Inferior parietal cortex (tissue), 1 donor: ENCODE data around the gene SEL1L2.
A peak's percentile ranks its signal among the peaks of the same experiment; 100 is the strongest.
"Not testable (repeated sequence)": the region's sequence is repeated elsewhere in the genome, so short reads cannot be mapped to it uniquely, and the experiment has no call there.

ENCODE experiments used
- DNase-seq: peaks from one replicate; pipeline ENCODE4 v3.0.0-alpha.2; 2016; ENCODE audit errors: extremely low spot score

The SEL1L2 gene, protein sequence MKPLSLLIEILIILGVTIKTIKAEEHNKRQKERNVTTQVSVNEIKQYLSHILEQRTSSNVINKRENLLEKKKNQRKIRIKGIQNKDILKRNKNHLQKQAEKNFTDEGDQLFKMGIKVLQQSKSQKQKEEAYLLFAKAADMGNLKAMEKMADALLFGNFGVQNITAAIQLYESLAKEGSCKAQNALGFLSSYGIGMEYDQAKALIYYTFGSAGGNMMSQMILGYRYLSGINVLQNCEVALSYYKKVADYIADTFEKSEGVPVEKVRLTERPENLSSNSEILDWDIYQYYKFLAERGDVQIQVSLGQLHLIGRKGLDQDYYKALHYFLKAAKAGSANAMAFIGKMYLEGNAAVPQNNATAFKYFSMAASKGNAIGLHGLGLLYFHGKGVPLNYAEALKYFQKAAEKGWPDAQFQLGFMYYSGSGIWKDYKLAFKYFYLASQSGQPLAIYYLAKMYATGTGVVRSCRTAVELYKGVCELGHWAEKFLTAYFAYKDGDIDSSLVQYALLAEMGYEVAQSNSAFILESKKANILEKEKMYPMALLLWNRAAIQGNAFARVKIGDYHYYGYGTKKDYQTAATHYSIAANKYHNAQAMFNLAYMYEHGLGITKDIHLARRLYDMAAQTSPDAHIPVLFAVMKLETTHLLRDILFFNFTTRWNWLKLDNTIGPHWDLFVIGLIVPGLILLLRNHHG

DNA sequence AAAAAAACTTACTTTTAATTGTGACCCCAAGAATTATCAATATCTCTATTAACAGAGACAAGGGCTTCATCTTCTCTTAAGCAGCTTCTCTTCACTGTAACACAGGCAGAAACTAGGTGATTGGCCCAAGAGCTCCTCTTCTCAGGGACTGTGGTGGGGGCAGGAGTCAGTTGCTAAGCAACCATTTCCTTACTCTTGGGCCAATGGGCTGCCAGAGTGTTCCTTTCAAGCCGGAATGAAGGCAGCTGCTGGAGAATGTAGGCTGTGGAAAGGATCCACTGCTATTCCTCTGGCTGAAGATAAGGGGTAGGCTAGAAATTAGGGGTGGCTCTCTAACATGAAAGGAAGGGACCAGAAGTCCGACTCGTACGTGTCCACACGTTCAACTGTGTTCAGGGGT is at the start of gene SEL1L2:
TSS of gene SEL1L2 (minus strand) at position 150 of the 400 bp plus-strand sequence. CDS start at position 70, 80 bp downstream.
- no peak for DNase-seq

DNA sequence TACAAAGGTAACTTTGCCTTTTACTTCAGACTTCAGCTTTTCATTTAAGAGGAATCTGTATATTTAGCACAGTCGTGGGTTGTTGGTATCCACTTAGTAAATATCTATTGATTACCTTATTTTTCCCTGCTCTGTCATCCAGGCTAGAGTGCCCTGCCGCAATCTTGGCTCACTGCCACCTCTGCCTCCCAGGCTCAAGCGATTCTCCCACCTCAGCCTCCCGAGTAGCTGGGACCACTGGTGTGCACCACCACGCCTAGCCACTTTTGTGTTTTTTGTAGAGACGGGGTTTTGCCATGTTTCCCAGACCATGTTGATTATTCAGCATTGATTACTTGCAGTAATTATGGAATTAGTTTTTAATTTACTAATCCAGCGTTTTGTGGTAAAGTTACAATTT is 46.2 kb upstream of the SEL1L2 start:
- no peak for DNase-seq

DNA sequence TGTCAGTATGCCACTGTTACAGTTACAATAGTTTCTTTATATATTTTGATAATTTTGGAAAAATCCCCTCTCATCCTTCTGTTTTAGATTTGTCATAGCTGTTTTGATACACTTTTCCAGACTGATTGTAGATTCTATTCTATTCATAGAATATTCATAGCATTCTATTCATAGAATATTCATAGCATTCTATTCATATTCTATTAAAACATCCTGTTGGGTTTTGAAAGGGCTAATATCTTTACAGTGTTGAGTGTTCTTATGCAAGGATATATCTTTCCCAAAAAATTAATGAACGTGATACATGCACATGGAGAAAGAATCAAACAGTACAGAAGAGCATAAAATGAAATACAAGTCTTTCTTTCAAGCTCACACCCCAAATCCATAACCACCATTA is 42.9 kb upstream of the SEL1L2 start:
- DNase-seq: no peak

DNA sequence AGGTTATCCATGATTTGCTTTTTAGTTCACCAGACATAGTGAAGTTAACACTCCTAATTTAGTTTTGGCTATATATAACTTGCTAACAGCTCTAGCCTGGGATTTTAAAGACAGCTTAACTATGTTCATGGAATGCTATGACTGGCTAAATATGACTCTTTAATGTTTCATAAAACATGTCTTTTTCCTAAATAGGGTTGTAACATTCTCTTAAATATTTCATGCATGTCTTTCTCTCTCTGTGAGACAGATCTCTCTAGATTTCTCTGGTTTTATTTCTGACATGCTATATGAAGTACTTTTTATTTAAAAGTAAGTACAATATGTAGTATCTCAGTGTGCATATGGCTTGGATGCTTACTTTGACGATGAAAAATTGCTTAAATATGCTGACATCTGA is 40.6 kb upstream of the SEL1L2 start:
- DNase-seq: no peak

DNA sequence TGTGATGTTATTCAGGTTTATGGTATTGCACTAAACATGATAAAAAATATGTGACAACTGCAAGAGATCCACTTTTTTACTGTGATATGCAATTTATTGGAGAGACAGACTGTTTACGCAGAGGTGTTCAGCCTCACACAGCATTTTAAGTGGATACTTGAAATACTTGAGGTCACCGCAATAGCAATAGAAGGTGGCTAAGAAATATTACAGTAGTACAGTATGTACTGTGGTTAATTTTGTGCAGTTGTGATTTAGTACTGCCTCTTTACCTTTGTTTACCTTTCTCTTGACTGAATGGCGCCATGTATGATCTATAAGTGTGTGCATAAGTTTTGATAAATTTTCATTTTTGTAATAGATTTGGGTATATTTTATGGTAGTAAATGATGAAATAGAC is 22.3 kb upstream of the SEL1L2 start:
- no peak for DNase-seq

DNA sequence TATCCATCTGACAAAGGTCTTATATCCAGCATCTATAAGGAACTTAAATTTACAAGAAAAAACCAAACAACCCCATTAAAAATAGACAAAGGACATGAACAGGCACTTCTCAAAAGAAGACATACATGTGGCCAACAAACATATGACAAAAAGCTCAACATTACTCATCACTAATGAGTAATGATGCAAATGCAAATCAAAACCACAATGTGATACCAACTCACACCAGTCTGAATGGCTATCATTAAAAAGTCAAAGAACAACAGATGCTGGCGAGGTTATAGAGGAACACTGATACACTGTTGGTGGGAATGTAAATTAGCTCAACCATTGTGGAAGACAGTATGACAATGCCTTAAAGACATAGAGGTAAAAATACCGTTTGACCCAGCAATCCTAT is 18.8 kb upstream of the SEL1L2 start:
- DNase-seq: no peak

DNA sequence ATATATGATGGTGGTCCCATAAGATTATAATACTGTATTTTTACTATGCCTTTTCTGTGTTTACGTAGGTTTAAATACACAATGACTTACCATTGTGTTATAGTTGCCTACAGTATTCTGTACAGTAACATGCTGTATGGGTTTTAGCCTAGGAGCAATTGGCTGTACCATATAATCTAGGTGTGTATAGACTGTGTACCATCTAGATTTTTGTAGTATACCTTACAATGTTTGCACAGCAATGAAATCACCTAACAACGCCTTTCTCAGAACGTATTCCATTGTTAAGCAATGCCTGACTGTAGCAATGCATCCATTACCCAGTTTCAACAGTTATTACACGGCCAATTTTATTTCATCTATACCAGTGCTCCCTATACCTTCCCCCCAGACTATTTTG is 15.6 kb upstream of the SEL1L2 start:
- DNase-seq: no peak

DNA sequence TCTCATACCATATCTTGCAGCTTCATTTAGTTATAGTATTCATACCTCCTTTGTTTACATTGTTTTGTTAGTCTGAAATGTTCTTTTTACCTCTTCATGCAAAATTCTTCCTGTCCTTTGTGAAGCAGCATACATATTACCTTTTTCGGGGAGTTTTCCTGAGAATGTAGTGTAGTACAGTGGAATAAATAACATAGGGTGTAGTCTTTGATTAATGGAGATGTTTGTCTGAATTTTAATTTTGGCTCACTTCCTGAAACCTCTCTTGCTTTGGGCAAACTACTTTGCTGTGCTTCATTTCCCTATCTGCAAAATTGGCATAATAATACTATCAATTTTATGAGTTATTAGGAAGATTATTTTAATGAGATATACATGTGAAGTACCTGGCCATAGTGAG is 10.5 kb upstream of the SEL1L2 start:
- DNase-seq: no peak

DNA sequence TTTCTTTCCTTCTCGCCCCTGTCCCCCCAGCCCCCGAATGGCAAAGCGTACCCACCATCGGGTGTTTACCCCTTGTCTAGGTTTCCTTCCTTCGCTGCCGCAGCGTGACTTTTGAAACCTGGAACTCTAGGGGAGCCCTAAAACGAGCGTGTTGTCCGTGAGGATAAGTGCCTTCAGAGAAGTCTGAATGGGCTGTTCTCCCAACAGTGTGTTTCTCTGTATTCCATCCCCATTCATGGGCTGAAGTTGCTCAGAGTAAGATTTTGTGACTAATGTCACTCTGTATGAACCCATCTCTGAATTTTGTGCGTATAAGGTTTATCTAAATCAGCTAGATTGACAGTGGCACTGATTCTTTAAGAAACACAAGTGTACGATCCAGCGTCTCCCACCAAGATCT is 5.9 kb upstream of the SEL1L2 start:
- peak; percentile 19 for DNase-seq

DNA sequence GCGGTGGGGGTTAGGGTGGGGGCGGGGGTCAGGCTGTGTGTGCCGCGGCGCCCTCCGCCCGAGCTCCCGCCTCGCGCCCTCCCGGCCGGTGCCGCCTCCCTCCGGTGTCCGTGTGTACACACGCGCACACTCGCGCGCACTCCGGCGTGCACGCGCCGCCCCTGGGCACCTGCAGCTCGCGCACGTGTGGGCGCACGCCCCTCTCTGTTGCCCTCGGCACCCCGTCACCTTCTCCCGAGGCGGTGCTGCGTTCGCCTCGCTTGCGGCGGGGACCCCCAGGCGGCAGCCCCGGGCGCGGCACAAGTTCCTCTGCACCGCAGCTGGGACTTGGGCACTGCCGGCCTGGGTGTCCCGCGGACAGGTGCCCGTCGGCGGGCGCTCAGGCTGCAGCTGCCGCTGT is 5.4 kb upstream of the SEL1L2 start:
- DNase-seq: peak; percentile 11

DNA sequence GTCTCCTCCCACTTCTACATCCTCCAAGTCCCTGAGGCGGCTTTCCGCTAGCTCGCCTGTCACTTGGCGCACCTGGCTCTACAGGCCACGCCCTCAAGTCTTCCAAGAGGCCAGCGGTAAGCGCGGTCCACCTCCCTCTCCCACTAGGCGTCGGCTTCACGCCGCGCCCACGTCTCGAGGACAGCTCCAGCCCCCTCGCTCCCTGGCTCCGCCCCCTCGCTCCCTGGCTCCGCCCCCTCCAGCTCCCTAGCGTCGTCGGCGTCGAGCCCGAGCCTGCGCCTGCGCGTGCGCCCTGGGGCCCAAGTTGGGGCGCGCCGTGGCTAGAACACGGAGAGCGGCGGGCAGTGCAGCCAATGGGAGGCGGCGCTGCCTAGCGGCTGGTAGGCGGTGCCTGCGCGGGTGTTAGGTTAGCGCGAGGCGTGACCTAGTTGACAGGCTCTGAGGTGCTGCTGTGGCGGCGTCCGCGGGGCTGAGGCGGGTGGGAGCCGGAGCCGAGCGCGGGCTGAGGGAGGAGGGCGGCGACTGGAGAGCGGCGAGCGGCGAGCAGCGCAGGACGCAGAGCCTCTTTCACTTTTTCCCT is 4.8 kb upstream of the SEL1L2 start, which contains the start of gene MACROD2:
TSS of gene MACROD2 (plus strand) at position 431 of the 580 bp plus-strand sequence.
- DNase-seq: peak; percentile 84

DNA sequence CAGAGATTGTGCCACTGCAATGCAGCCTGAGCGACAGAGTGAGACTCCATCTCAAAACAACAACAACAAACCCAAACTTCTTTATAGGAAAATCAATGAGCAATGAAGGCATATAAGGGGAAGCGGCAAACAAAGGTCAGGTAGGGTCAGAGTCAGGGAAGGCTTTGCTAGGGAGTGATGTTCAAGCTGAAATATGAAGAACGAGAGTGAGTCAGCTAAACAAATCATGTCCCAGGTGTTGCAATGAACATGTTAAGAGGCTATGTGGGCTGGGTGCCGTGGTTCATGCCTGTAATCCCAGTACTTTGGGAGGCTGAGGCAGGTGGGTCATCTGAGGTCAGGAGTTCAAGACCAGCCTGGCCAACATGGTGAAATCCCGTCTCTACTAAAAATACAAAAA is 1.5 kb upstream of the SEL1L2 start:
- not testable (repeated sequence) for DNase-seq

DNA sequence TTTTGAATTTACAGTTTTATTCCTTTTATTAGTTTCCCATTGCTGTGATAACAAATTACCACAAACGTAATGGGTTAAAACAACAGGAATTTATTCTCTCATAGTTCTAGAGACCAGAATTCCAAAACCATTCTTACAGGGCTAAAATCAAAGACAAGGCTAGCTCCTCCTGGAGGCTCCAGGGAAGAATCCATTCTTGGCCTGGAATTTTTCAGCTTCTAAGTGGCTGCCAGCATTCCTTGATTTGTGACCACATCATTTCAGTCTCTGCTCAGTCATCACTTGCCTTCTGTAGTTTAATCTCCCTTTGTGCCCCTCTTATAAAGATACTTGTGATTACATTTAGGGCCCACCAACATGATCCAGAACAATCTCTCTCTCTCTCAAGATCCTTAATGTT is 897 bp upstream of the SEL1L2 start:
- no peak for DNase-seq

DNA sequence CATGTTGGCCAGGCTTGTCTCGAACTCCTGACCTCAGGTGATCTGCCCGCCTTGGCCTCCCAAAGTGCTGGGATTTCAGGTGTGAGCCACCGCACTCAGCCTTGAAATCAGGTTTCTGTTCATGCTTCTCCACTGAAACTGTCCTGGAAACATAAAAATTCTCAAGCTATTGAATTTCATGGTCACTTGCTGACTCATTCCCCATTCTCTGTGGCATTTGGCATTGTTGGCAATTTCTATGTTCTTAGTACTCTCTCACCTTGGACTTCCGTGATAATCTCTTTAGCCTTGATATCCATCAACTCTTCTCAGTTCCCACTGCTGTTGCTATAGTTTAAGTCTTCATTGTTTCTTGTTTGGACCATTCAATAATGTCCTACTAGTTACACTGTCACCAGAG is 6.2 kb downstream of the SEL1L2 start:
- DNase-seq: no peak

DNA sequence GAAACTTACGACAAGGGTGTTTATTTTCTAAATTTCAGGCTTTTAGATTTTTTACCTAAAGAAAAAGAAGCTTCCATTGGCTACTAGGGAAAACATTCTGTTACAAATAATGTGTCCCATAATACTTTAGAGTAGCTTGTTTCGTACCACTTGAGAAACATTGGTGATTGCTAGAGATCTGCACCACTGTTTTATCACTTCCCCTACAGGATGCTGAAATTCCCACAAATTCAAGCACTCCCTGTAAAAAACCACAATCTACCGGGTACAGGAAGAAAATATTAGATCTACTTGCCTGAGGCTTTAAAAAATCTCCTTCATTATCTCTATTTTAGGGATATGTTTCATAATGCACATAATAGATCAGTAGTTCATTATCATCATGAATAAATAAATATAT is 29.9 kb downstream of the SEL1L2 start:
- no peak for DNase-seq

DNA sequence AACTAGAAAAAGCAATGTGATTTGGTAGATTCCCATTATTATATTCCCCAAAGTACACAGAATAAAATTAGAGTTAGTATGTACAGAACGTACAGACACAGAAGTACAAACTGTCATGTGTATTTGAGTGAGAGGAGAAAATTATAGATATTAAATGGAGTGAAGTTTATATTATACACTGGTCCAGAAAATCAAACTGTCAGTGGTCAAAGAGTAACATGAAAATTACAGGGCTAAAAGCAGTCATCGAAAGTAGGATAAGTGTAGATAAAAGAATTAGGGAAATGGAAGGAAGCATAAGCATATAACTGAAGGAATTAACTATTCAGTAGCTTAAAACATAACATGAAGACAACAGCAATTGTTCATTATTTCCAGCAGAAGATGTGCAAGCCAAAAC is 30.3 kb downstream of the SEL1L2 start:
- DNase-seq: no peak

DNA sequence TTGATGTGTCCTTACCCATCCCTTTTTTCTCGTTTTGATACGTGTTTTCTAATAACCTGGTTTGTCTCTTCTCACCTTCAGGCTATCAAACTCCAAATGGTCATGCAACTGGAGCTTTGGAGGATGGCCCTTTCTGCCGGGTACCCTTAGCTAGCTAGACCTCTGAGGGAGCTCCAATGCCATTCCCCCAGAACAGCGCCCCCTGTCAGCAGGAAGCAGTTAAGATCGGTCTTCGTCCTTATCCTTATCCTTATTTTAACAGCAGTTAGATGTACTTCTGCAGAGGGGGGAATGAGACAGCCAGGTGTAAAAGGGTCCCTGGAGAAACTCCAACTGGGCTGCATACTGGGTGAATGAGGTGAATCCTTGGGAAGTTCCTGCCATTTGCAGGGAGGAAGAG is 37.2 kb downstream of the SEL1L2 start:
- no peak for DNase-seq

DNA sequence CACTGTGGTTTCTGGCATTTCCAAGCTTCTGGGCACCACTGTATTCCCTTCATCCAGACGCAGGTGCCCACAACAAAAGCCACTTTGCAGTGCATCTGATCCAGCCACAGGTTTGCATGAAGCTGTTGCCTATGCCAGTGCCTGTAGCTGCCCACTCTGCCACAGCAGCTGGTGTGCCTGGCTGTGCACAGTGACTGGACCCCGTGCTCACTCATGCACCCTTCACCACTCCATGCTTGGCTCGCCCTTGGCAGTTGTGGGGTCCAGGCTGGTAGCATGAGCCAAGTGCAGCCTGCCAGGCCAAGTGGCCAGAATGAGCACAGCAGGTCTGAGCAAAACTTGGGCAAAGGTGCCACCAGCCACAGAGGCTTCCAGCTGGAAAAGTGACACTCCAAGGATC is 42.7 kb downstream of the SEL1L2 start:
- DNase-seq: no peak

DNA sequence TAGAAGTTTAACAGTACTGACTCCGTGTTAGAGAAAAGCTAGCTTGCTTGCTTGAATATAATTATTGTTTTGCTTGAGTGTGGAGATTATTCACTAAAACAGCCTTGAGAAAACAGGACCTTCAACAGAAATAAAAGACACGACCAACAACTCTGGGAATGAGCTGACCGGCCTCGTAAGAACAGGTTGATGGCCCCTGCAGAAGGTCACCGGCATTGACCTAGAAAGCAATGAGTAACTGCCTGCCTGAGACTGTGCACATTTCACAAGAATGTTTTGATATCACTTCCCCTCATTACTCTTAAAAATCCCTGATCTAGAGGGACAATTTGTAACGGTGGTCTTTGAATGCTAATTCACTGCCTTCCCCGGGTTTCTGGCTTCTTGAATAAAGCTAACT is 49.4 kb downstream of the SEL1L2 start:
- no peak for DNase-seq

DNA sequence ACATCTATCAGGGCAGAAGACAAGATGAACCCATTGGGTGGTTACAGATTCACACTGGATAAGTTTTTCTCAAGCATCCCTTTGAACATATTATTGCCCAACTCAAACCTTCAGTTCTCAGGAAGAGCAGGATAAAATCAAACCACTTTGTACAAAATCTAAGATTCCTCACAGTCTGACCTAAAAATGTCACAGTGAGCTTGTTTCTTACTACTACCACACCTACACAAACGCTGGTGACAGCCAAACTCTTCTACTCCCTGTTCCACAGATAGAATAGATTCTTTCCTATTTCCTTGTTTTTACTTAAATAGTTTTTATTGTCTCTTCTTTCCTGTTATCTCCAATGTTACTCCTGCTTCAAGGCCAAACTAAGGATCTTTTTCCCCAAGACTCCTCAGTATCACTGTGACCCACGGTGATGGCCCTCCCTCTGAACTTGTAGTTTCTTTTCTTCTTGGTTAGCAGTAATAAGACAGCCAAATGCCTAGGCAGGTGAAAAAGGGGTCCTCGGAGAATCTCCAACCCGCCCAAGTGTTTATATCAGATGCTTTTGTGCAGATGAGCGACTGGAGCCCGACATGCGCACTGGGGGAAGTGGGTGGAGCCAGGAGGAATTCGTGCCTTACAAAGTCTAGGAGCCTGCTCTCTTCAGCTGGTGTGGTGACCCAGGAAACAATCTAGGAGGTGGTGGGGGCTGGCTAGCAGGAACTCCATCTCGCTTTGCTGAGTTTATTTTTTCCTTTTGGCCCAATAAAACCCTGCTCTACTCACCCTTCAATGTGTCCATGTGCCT is 53.4 kb downstream of the SEL1L2 start:
- DNase-seq: no peak

DNA sequence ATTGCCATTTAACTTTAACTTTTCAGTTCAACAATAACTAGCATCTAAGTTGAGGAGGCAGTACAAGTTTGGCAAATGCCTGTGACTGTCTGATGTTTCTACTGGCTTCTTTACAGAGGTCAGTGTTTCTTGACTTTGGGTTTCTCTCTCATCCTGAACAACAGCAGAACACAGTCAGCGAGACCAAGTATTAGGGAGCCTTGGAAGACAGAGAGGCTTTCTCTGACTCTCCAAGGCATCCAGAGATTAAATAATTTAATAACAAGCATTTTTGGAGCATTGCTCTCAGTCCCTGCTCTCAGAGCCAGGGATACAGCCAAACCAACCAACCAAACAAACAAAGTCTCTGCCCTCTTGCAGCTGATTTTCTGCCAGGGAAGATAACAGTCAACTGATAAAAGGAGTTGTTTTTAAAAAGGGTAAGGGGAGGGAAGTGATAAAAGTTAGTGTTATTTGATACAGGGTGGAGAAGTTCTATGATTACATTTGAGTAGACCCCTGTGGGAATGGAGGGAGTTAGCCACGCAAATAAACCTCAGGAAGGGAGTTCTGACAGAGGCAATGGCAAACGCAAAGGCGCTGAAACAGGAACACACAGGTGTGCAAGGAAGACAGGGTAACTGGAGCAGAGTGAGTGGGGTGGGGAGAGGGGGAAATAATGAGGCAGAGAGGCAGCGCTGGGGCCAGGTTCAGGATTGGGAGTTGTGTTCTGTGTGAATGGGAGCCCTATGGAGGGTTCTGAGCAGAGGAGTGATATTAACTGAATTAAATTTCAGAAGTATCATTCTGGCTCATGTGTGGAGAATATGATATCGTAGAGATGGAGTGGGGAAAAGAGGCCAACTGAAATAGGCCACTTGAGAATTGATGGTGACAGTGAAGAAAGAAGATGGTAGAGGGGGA is 55.2 kb downstream of the SEL1L2 start:
- no peak for DNase-seq
